Central memory CD8-positive, alpha-beta T cell (primary cell): ENCODE data around the gene RAB40B.
A peak's percentile ranks its signal among the peaks of the same experiment; 100 is the strongest.

ENCODE experiments used
- ATAC-seq: fragments of 150-1000 bp; cut with Tn5 transposase; replicated peaks from 2 replicates; pipeline ENCODE4 v1.10.0; 2022; ENCODE audit warnings: mild to moderate bottlenecking, moderate FRiP score, moderate number of reproducible peaks; ENCODE audit not compliant: poor library complexity, severe bottlenecking; ENCODE audit errors: extremely low read depth
- DNase-seq, 2 donors: peaks; one replicate each; pipeline ENCODE4 v3.0.0; 2021; ENCODE audit warnings: low spot score in 2 of 2
- H3K27ac Mint-ChIP-seq: one replicate; pipeline ENCODE4 v1.8.0; 2022; ENCODE audit warnings: low read depth, mild to moderate bottlenecking, moderate library complexity, mixed read lengths
- H3K27me3 Mint-ChIP-seq: one replicate; pipeline ENCODE4 v1.8.0; 2022; ENCODE audit warnings: mixed read lengths
- H3K36me3 Mint-ChIP-seq: one replicate; pipeline ENCODE4 v1.8.0; 2022; ENCODE audit warnings: mild to moderate bottlenecking, moderate library complexity, mixed read lengths; ENCODE audit not compliant: insufficient read depth
- H3K4me1 Mint-ChIP-seq: one replicate; pipeline ENCODE4 v1.8.0; 2022; ENCODE audit warnings: mixed read lengths
- H3K4me3 Mint-ChIP-seq: one replicate; pipeline ENCODE4 v1.8.0; 2022; ENCODE audit warnings: mild to moderate bottlenecking, moderate library complexity, mixed read lengths
- H3K9me3 Mint-ChIP-seq: one replicate; pipeline ENCODE4 v1.8.0; 2022; ENCODE audit warnings: mixed read lengths

Gene RAB40B

GRCh38 chr17:82709024-82709675 is 10.7 kb upstream of the RAB40B start:
- H3K4me3 Mint-ChIP-seq: no peak overlapping the region
- H3K27ac Mint-ChIP-seq: no peak overlapping the region
- H3K36me3 Mint-ChIP-seq: peaks cover 2% of the 10 kb centered on the region
- no peaks in the 10 kb centered on the region for H3K9me3 Mint-ChIP-seq
- DNase-seq (no peak), ATAC-seq (no peak)
- no peaks in the 10 kb centered on the region for H3K27me3 Mint-ChIP-seq
- H3K4me1 Mint-ChIP-seq: no peaks in the 10 kb centered on the region

DNA sequence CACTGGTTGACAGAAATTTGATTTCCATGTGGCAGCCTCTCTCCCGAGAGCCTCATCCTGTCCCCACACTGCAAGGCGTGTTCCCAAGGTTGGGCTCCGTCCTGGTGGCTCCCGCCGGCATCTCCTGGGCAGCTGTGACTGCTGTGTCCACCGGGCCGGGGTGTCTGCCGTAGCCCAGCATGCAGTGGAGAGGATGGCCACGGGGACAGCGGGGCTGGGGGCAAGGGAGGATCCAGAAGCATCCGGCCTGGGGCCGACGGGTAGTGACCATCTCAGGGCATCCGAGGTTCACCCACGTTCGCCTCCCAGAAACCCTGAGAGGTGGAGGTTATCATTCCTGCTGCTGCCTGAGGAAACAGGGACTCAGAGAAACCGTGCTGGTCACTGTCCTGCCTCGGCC is 7.3 kb upstream of the RAB40B start:
- H3K9me3 Mint-ChIP-seq: no peaks in the 10 kb centered on the region
- ATAC-seq (no peak), DNase-seq (no peak)
- no peaks in the 10 kb centered on the region for H3K27me3 Mint-ChIP-seq
- H3K36me3 Mint-ChIP-seq: no peaks in the 10 kb centered on the region
- H3K4me3 Mint-ChIP-seq: no peak overlapping the region
- H3K27ac Mint-ChIP-seq: no peak overlapping the region
- no peaks in the 10 kb centered on the region for H3K4me1 Mint-ChIP-seq

DNA sequence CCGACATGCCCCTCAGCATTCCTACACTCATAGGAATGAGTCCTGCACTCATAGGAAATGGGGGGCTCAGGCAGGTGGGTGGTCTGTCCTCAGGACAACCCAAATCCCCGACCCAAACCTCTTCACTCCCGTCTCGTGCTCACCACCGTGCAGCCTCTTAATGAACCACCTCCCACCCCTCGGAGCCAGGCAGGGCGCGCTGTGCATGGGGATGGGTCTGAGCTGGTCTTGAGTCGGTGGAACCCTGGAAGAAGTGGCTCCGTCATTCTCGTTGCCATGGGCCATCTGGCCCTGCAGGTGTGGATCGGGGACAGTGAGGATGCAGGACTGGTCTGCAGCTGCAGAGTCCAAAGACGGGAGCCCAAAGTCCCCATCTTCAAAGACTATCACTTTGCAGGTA is 6.4 kb upstream of the RAB40B start:
- no peaks in the 10 kb centered on the region for H3K4me1 Mint-ChIP-seq
- no peak for DNase-seq
- H3K4me3 Mint-ChIP-seq: no peak overlapping the region
- no peak for ATAC-seq
- no peaks in the 10 kb centered on the region for H3K27me3 Mint-ChIP-seq
- no peak overlapping the region for H3K27ac Mint-ChIP-seq
- H3K9me3 Mint-ChIP-seq: no peaks in the 10 kb centered on the region
- no peaks in the 10 kb centered on the region for H3K36me3 Mint-ChIP-seq

GRCh38 chr17:82703935-82704865 is 5.7 kb upstream of the RAB40B start:
- Mint-ChIP-seq H3K4me3 (no peak overlapping the region), H3K36me3 (no peaks in the 10 kb centered on the region), H3K27me3 (no peaks in the 10 kb centered on the region), H3K4me1 (peaks cover 5% of the 10 kb centered on the region), H3K9me3 (no peaks in the 10 kb centered on the region), H3K27ac (no peak overlapping the region)
- ATAC-seq (no peak), DNase-seq (no peak)

DNA sequence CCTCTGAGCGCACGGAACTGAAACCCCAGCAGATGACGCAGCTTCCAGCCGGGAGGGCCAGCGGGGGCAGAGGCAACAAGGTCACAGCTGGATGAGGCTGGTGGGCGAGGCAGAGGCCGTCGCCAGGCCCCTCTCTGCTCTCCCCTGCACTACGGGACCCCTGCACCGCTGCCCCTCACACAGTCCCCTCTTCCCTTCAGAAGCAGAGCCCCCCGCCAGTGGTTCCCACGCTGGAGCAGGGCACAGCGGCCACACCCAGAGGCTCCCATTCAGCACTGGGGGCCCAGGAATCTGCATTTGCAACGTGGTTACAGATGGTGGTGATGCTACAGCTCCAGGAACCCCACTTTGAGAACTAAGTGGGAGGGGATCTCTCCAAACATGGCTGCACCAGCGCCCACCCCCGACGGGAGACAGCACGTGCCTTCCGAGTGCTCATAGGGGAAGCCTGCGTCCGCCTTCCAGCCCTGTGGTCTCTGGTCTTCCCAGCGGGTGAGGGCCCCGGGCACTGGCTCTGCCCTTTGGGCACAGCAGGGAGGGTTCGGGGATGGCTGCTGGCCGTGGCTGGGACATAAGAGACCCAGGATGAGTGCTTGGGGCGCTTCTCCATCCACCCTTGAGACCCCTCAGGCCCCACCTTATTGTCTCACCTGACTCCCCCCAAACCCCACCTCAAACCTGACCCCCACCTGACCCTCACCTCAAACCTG is 4.7 kb upstream of the RAB40B start:
- no peak for DNase-seq
- no peaks in the 10 kb centered on the region for H3K9me3 Mint-ChIP-seq
- H3K27ac Mint-ChIP-seq: no peak overlapping the region
- peaks cover 6% of the 10 kb centered on the region for H3K4me1 Mint-ChIP-seq
- no peaks in the 10 kb centered on the region for H3K27me3 Mint-ChIP-seq
- H3K4me3 Mint-ChIP-seq: no peak overlapping the region
- no peak for ATAC-seq
- H3K36me3 Mint-ChIP-seq: no peaks in the 10 kb centered on the region

DNA sequence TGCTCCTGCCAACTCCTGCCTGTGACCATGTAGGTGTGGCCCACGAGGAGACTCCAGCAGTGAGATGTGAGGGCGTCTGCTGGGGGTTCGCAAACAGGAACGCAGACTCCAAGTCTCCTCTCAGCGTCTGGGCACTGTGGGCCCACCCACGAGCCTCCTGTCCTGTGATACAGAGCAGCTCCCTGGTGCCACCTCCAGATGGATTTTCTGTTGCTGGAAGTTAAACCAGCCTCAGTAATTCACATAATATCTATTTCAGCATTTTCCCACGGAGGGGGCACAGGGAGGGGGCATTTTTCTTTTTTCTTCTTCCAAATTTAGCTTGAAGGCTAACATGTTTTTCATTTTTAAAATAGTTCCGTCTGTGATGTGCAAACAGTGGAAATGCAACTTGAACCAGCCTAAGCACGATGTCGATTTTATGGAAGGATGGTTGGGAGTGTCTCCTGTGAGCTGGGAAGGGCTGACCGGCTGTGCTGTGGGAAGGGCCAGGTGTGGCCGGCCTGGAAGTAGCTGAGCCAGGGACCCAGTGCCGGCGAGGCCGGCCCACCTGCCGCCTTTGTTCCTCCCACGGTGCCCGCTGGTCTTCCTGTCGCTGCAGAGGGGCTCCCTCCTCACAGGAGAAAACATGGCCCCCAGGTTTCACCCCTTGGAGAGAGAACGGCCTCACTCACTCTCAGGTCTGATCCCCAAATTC is 3.9 kb upstream of the RAB40B start:
- H3K9me3 Mint-ChIP-seq: no peaks in the 10 kb centered on the region
- ATAC-seq: no peak
- H3K4me3 Mint-ChIP-seq: no peak overlapping the region
- H3K27me3 Mint-ChIP-seq: no peaks in the 10 kb centered on the region
- no peak overlapping the region for H3K27ac Mint-ChIP-seq
- H3K36me3 Mint-ChIP-seq: peaks cover 1% of the 10 kb centered on the region
- no peak for DNase-seq
- H3K4me1 Mint-ChIP-seq: peaks cover 7% of the 10 kb centered on the region

DNA sequence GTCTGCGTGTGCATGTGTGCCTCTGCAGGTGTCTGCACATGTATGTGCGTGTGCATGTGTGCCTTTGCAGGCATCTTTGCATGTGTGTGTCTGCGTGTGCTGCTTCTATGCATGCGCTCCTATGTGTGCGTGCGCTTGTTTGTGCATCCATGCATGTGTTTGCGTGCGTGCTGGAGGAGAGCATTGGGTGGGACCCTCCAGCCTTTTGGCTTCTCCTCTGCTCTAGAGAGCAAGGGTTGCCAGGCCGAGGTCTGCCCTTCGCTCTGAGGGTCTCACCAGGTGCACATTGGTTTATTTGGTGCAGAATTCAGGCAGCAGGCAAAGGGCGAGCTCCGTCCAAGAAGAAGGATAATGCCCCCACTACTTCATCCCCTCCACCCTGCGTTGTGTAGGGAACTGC is 1.1 kb upstream of the RAB40B start:
- peak overlapping the region; percentile 80 for H3K4me3 Mint-ChIP-seq
- no peaks in the 10 kb centered on the region for H3K27me3 Mint-ChIP-seq
- no peak for DNase-seq
- no peak for ATAC-seq
- peaks cover 2% of the 10 kb centered on the region for H3K36me3 Mint-ChIP-seq
- peaks cover 14% of the 10 kb centered on the region for H3K4me1 Mint-ChIP-seq
- no peak overlapping the region for H3K27ac Mint-ChIP-seq
- H3K9me3 Mint-ChIP-seq: peaks cover 2% of the 10 kb centered on the region

GRCh38 chr17:82698974-82699442 is 510 bp upstream of the RAB40B start:
- no peaks in the 10 kb centered on the region for H3K27me3 Mint-ChIP-seq
- no peak overlapping the region for H3K27ac Mint-ChIP-seq
- peaks cover 6% of the 10 kb centered on the region for H3K9me3 Mint-ChIP-seq
- ATAC-seq (no peak), DNase-seq (no peak)
- H3K4me3 Mint-ChIP-seq: peak overlapping the region; percentile 80
- H3K4me1 Mint-ChIP-seq: peaks cover 14% of the 10 kb centered on the region
- peaks cover 2% of the 10 kb centered on the region for H3K36me3 Mint-ChIP-seq

DNA sequence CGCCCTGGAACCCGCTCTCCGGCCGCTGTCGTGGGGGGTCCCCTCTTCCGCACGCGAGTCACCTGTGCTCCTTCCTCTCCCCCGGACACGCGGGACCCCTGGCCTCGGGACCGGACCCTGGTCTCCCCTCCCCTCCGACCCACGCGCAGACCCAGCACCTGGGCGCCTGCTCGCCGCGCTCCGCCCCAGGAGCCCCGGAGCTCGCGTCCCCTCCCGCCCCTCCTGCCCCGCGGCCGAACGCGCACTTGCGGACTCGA is 762 bp downstream of the RAB40B start:
- no peak for ATAC-seq

GRCh38 chr17:82696916-82697807 is 1.3 kb downstream of the RAB40B start:
- peaks cover 6% of the 10 kb centered on the region for H3K9me3 Mint-ChIP-seq
- peaks cover 2% of the 10 kb centered on the region for H3K36me3 Mint-ChIP-seq
- H3K27ac Mint-ChIP-seq: no peak overlapping the region
- peak overlapping the region; percentile 80 for H3K4me3 Mint-ChIP-seq
- ATAC-seq (no peak), DNase-seq (no peak)
- no peaks in the 10 kb centered on the region for H3K27me3 Mint-ChIP-seq
- H3K4me1 Mint-ChIP-seq: peaks cover 14% of the 10 kb centered on the region

More for the DNA sequence above, 762 bp downstream of the RAB40B start:
- Mint-ChIP-seq H3K27ac (no peak overlapping the region), H3K4me1 (peaks cover 14% of the 10 kb centered on the region), H3K36me3 (peaks cover 2% of the 10 kb centered on the region), H3K9me3 (peaks cover 6% of the 10 kb centered on the region), H3K4me3 (peak overlapping the region; percentile 80), H3K27me3 (no peaks in the 10 kb centered on the region)
- no peak for DNase-seq

GRCh38 chr17:82696259-82696658 is 2.2 kb downstream of the RAB40B start:
- Mint-ChIP-seq H3K36me3 (peaks cover 2% of the 10 kb centered on the region), H3K9me3 (peaks cover 6% of the 10 kb centered on the region), H3K27me3 (no peaks in the 10 kb centered on the region), H3K4me1 (peaks cover 14% of the 10 kb centered on the region), H3K27ac (no peak overlapping the region), H3K4me3 (no peak overlapping the region)
- DNase-seq: no peak
- ATAC-seq: no peak
